Amniotic stem cell (primary cell): Measurements from ENCODE around the gene ZNF709.
"Not testable (repeated sequence)": the region's sequence is repeated elsewhere in the genome, so short reads cannot be mapped to it uniquely, and the experiment has no call there.

Source experiments
- DNase-seq: peaks from one replicate; lab custom pipeline; 2025; lab: John Stamatoyannopoulos, UW

Gene ZNF709

DNA sequence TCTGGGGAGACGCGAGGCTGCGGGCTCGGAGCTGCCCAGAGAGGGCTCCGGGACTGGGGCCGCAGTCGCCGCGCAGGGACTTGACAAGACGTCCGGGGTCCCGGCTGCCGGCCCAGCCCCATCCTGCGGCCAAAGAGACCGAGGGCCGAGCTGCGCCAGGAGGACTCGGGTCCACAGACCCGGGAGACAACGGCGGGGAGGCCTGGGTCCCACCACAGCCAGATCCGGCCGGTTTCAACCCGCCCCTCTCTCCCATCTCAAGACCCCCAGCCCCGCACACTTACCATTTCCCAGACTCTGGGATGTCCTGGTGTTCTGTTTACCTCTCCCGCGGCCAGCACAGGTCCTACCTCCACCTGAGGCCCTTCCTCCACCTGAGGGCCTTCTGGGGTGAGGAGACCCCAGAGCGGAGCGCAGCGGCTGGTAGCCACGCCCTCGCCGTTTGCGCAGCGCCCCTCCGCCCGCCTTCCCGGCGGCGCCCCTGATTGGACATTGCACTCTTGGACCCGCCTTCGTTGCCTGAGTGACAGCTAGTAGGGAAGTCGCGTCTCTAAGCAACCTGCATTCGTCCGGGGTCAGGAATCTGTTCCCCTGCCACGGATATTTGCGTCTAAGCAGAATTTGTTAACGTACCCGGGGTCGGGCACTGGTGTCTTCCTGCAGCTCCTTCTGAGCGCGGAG lies at the start of gene ZNF709:
ZNF709 (minus strand) TSS at position 446 of the 681 bp plus-strand sequence; CDS start at position 287, 159 bp downstream.
- peak; percentile 75 for DNase-seq

DNA sequence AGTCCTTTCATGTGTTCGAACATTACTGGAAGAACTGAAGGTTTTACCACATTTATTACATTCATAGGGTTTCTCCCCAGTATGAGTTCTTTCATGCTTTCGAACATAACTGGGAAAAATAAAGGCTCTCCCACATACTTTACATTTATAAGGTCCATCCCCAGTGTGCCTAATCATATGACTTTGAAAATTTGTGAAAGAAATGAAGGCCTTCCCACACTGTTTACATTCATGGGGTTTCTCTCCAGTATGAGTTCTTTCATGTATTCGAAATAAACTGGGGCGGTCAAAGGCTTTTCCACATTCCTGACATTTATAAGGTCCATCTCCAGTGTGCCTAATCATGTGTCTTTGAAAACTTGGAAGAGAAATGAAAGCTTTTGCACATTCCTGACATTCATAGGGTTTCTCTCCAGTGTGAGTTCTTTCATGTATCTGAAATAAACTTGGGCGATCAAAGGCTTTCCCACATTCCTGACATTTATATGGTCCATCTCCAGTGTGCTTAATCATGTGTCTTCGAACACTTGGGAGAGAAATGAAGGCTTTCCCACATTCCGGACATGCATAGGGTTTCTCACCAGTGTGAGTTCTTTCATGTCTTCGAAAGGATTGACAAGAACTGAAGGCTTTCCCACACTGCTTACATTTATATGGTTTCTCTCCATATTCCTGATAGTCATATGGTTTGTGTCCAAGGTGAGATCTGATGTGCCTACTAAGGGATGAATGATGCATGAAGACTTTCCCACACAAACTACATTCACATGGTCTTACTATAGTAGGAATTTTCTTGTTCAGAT lies 42.6 kb upstream of the ZNF709 start:
- no peak for DNase-seq

DNA sequence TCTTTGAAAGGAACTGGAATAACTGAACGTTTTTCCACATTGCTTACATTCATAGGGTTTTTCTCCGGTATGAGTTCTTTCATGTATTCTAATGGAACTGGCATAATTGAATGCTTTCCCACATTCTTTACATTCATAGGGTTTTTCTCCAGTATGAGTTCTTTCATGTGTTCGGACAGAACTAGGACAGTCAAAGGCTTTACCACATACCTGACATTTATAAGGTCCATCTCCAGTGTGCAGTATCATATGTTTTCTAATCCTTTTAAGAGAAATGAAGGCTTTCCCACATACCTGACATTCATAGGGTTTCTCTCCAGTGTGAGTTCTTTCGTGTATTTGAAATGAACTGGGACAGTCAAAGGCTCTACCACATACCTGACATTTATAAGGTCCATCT lies 41.9 kb upstream of the ZNF709 start:
- no peak for DNase-seq

DNA sequence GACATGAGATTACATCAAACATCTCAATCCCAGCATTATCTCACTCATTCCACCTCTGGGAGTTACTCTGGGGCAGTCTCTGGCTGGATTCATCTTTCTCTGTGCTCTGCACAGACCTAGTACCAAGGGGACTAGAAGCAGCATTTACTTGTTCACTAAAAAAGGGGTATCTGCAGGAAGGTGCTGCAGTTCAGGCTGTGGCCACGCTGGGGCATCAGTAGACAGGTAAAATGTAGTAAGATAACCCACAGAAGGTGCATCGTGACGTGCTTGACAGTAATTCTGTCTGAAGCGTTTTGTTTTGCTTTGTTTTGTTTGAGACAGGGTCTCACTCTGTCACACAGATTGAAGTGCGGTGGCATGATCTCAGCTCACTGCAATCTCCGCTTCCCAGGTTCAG lies 37.4 kb upstream of the ZNF709 start:
- no peak for DNase-seq

DNA sequence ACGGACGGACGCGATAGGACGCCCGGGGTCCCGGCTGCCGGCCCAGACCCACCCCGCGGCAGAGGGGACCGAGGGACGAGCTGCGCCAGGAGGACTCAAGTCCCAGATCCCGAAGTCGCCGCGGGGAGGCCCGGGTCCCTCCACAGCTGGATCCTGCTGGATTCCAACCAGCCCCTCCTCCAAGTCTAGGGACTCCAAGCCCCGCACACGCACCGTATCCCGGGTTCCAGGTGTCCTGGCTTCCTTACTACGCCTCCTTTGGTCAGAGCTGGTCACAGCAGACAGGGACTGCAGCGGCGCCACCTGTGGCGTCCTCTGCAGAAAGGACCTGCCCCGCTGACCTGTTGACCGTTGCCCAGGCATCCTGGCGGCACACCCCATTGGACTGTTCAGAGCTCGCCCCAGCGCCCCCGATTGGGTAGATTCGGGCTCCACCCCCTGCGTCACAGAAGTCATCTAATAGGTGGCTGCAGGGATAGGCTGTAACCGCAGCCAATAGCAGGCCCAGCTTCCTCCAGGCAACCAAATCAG lies 29.0 kb upstream of the ZNF709 start:
- no peak for DNase-seq

DNA sequence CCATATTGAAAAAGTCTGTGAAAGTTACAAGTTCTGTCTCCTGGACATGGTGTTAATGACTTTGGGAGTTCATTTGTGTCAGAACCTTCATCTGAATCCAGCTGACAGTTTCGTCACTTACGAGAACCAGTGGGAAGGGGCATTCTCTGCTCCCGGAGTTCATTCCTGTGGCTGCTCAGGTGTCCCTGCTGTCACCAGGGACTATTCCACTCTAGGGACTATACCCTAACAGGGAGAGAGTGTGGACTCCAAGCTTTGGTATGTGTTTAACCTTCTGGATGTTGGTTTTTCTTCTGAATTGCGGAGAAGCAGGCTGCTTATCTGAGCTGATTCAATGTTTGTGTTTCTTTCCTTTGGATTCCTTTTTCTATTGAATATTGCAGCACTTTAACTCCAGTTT lies 12.4 kb upstream of the ZNF709 start:
- DNase-seq, result no peak

DNA sequence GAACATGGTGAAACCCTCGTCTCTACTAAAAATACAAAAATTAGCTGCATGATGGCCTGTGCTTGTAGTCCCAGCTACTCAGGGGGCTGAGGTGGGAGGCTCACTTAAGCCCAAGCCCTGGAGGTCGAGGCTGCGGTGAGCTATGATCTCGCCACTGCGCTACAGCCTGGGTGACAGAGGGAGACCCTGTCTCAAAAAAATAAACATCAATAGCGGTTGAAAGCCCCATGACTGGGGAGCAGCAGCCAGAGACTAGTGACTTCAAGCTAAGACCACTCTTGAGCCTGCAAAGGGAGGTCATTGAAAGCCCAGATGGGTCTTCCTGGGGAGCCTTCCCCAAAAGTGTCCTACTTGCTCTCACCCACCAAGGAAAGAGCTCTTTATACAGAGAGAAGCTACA lies 11.9 kb upstream of the ZNF709 start:
- no peak for DNase-seq

DNA sequence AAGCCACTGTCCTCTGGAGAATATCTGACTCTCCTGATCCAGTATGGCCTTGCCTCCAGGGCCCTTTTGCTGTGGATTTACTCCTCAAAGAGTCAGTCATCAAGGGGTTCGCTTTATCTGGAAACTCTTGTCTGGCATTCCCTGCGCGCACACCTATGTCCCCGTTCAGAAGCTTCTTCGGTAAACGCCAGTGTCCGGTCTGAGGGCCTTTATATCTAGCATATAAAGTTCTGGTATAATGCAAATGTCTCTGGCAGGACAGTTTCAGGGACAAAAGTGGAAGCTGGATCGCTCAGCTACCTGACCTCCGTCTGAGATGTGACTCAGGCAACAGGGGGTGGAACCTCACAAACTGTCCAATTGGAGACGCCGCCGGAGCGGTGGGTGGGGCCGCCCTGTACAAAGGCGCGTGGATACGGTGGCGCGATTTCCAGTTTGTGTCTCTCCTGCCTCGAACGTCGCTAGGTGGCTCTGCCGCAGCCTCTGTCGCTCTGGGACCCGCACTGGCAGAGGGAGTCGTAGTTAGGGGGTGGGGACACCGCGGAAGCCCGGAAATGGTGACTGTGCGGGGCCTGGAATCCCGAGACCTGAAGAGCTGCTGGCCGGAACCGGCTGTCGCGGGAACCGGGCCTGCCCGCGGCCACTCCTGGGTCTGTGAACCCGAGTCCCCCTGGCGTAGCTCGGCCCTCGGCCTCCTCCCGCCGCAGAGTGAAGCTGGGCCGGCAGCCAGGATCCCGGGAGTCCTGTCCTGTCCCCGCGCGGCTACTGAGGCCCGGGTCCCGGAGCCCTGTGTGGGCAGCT lies 10.6 kb upstream of the ZNF709 start:
- DNase-seq, result peak; percentile 52

DNA sequence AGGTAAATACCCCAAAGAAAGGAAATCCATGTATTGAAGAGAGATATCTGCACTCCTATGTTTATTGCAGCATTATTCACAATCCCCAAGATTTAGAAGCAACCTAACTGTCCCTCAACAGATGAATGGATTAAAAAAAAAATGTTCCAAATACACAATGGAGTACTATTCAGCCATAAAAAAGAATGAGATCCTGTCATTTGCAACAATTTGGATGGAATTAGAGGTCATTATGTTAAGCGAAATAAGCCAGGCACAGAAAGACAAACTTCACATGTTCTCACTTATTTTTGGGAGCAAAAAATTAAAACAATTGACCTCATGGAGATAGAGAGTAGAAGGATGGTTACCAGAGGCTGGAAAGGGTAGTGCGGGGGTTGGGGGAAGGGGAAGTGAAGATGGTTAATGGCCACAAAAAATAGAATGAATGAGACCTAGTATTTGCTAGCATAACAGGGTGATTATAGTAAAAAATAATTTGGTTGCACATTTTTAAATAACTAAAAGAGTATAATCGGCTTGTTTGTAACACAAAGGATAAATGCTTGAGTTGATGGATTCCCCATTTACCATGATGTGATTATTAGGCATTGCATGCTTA lies 9.7 kb upstream of the ZNF709 start:
- no peak for DNase-seq

DNA sequence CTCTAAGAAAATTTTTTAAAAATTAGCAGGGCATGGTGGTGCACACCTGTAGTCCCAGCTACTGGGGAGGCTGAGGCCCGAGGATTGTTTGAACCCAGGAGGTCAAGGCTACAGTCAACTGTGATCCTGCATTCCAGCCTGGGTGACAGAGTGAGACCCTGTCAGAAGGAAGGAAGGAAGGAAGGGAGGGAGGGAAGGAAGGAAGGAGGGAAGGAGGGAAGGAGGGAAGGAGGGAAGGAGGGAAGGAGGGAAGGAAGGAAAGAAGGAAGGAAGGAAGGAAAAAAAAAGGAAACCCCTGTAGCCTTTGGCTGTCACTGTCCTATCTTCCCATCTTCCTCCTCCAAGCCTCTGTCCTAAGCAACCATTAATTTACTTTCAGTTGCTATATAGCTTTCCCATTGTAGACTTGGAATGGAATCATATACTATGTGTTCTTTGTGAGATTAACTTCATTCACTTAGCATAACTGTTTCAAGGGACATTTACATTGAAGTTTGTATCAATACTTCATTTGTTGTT lies 1.7 kb upstream of the ZNF709 start:
- not testable (repeated sequence) for DNase-seq

DNA sequence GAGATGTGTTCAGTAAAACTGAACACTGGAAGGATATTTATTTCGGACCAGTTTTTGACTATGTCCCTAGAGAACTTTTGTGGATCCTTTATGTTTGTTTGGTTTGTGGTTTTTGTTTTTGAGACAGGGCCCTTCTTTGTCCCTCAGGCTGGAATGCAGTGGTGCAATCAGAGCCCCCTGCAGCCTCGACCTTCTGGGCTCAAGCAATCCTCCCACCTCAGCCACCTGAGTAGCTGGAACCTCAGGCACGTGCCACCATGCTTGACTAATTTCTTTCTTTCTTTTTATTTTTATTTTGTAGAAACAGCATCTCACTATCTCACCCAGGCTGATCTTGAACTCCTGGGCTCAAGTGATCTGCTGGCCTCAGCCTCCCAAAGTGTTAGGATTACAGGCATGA lies 955 bp upstream of the ZNF709 start:
- no peak for DNase-seq

DNA sequence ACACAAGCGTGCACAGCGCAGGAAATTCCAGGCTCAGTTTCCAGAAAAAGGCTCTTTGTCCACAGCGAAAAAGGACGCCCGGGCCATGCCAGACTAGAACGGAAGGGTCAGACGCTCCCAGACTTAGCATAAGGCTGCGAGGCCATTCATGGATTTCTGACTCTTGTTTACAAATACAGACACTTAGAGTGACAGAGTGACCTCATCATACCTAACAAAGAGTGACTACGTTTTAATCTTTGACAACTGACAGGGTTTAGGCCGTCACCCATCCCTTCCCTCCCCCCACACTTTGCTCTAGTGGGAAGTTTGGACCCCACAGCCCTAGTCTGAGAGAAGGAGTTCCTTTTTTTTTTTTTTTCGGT lies 418 bp upstream of the ZNF709 start:
- no peak for DNase-seq

DNA sequence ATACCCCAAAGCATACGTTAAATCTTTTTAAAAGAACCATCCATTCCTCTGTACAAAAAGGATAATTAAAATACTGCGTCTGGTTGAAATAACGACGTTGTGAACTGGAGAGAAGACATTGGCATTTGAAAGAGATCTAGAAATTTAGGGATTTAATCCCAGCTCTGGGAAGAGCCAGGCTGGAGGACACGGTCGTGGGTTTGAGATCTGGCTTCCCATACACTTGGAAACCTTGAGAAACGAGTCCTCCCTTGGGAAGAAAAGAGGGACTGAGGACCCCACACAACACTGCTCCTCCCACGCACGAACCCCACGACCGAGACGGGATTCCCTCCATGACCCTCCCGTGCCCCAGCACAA lies 625 bp downstream of the ZNF709 start:
- no peak for DNase-seq

DNA sequence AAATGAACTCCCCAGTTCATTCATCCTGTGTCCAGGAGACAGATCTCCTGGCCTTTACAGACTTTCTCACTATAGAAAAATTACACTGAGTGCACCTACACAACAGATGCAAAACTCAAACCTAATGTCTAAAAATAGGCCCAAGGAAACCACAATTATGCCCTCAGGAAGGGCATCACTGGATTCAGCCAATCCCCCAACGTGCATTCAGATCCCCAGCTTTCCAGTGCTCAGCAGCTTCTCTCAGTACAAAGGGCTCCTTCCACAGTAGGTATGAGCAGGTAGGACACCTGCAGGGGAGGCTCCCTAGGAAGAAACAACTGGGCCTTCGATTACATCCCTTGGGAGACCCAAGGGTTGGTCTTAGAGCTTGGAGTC lies 2.1 kb downstream of the ZNF709 start:
- DNase-seq, result no peak

DNA sequence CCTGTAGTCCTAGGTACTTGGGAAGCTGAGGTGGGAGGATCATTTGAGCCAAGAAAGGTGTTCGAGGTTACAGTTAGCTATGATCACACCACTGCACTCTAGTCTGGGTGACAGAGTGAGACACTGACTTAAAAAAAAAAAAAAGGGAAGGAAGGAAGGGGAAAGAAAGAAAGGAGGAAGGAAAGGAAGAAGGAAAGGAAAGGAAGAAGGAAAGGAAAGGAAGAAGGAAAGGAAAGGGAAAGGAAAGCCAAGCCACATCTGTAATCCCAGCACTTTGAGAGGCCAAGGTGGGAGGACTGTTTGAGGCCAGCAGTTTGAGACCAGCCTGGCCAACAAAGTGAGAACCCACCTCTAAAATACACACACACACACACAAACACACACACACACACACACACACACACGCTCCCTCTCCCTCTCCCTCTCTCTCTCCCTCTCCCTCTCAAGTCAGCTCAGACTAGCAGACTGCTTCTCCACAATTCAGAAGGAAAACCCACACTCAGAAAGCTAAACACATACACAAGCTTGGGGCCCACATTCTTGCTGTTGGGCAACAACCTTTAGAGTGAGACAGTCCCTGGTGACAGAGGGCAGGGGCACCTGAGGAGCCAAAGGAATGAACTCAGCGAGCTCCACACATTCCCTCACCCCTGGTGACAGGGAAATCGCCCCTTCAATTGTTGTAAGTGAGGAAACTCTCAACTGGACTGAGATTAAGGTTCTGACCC lies 2.7 kb downstream of the ZNF709 start:
- no peak for DNase-seq

DNA sequence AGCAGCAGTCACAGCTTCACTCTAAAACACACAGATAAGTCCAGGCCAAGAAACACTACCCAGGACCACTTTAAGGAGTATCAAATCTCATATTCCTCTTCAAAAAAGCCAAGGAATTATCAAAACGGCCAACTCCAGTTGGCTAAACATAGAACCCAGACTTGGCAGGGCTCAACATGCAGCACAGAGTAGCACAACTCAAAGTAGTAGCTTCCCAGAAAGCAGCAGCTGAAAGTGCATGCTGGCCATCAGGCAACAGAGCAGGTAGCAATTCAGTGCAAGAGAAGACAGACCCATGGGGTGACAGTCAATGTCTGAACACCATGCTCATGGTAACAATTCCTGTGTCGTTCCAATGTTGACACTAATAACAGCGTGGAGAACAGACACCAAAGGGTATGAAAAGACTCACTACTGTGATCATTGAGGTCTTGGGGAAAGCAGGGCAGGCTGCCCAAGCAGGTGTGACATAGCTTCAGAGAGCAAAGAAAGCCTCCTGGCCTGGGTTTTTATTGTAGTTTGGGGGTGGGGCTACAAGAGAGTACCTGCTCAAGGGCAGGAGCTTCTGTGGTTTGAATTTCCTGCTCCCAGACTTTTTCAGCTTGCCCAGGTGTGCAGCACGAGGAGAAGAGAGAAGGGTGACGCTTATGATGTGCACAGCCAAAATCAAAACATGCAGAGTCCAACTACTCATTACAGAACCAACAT lies 6.2 kb downstream of the ZNF709 start:
- DNase-seq, result no peak

DNA sequence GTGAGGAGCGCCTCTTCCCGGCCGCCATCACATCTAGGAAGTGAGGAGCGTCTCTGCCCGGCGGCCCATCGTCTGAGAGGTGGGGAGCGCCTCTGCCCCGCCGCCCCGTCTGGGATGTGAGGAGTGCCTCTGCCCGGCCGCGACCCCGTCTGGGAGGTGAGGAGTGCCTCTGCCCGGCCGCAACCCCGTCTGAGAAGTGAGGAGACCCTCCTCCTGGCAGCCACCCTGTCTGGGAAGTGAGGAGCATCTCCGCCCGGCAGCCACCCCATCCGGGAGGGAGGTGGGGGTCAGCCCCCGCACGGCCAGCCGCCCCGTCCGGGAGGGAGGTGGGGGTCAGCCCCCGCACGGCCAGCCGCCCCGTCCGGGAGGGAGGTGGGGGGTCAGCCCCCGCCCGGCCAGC lies 17.0 kb downstream of the ZNF709 start:
- DNase-seq, result not testable (repeated sequence)

DNA sequence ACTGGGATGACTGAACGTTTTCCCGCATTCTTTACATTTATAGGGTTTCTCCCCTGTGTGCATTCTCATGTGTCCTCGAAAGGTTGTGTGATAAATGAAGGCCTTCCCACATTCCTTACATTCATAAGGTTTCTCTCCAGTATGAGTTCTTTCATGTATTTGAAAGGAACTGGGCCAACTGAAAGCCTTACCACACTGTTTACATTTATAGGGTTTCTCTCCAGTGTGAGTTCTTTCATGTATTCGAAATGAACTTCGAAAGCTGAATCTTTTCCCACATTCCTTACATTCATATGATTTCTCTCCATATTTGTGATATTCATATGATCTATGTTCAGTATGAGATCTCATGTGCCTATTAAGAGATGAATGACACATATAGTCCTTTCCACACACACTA lies 19.4 kb downstream of the ZNF709 start:
- DNase-seq, result no peak

DNA sequence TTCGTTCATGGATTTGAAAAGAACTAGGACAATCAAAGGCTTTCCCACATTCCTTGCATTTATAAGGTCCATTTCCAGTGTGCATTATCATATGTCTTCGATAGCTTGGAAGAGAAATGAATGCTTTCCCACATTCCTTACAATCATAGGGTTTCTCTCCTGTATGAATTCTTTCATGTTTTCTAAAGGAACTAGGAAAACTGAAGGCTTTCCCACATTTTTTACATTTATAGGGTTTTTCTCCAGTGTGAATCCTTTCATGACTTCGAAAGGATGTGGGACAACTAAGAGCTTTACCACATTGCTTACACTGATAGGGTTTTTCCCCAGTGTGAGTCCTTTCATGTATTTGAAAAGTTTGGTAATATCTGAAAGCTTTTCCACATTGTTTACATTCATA lies 19.8 kb downstream of the ZNF709 start:
- no peak for DNase-seq

DNA sequence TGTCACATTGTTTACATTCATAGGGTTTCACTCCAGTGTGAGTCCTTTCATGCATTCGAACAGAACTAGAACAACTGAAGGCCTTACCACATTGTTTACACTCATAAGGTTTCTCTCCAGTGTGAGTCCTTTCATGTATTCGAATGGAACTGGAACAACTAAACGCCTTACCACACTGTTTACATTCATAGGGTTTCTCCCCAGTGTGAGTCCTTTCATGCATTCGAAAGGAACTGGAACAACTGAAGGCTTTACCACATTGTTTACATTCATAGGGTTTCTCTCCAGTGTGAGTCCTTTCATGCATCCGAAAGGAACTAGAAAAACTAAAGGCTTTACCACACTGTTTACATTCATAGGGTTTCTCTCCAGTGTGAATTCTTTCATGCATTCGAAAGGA lies 20.5 kb downstream of the ZNF709 start:
- DNase-seq, result not testable (repeated sequence)

DNA sequence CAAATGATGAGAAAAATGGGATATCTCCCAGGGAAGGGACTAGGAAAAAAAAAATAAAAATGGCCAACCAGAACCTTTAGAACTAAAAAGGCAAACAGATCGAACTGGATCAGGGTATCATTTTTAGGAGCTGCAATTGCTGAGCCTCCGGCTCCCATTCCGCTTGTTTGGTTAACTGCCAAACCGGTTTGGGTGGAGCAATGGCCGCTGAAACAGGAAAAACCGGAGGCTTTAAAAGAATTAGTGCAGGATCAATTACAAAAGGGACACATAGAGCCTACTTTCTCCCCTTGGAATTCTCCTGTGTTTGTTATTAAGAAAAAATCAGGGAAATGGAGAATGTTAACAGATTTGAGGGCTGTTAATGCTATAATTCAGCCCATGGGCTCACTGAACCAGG lies 31.1 kb downstream of the ZNF709 start:
- DNase-seq, result no peak
